ENCODE results near the gene P2RX1. TPM values are rescaled to one million over a fixed set of nuclear protein-coding genes. Genes with fewer than 3 reads are reported as not detected.

Gene P2RX1
- 0.09 TPM in 1 of 2 replicates, not detected in the other for total RNA-seq (2021)
- long read RNA-seq = 0 reads

DNA sequence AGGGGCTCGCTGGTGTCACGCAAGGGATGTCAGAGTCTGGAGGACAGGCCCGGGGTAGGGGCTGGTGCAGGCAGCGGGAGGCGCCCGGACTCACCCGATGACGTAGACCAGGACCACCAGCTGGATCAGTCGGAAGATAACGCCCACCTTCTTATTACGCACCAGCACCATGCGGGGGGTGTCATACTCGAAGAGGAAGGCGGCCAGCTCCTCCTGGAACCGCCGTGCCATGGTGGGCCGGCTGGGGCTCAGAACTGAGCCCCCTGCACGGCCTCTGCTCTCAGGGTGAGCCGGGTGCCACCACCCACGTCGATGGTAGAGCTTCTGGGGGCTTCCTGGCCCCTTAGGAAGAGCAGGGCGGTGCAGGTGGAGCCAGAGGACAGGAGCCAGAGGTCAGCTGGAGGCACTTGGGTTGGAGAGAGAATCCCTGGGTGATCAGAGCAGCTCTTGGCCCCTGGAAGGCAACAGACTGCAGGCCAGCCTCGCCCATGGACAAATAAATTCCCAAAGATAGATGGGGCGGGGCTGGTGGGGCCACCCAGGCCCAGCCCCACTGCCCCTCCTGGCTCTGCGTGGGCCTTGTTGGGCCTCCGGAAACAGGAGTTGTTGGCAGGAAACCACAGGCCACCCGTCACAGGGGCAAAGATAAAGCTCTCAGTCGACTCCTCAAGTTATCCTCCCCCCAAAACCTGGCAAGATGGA is at the start of gene P2RX1:
Gene P2RX1 (minus strand): TSS at position 471 of the 702 bp plus-strand sequence. CDS start 240 bp downstream, at position 231.
- Histone ChIP-seq H3K4me1 (ENCODE audit: insufficient read depth, low read length) (no peaks in the 10 kb centered on the region), H3K23me2 (ENCODE audit: insufficient read length, low read depth, low read length, poor library complexity, severe bottlenecking) (no peaks in the 10 kb centered on the region), H3K27me3 (ENCODE audit: insufficient read depth, low read length) (no peaks in the 10 kb centered on the region), H2BK12ac (ENCODE audit: insufficient read length, low read depth, low read length) (no peak within 1 kb of the TSS), H4K20me1 (ENCODE audit: control insufficient read depth, insufficient read depth, insufficient read length) (no peaks in the 10 kb centered on the region), H2AK5ac (ENCODE audit: insufficient read length, low read length) (no peak within 1 kb of the TSS), H2BK5ac (ENCODE audit: insufficient read length, low read length) (no peak within 1 kb of the TSS), H3K18ac (ENCODE audit: insufficient read length, low read depth, low read length) (no peak within 1 kb of the TSS), H3K27ac (ENCODE audit: insufficient read length, low read depth, low read length) (no peak within 1 kb of the TSS), H3K9me3 (ENCODE audit: control insufficient read depth, low read depth, low read length) (no peaks in the 10 kb centered on the region), H3K4ac (ENCODE audit: low read depth, low read length) (no peak within 1 kb of the TSS), H3K79me1 (ENCODE audit: insufficient read depth, low read depth, low read length, poor library complexity, severe bottlenecking) (no peaks in the 10 kb centered on the region), H2BK120ac (ENCODE audit: low read depth, low read length, poor library complexity, severe bottlenecking) (no peak within 1 kb of the TSS), H3K79me2 (ENCODE audit: insufficient read depth, low read length) (no peaks in the 10 kb centered on the region), H3K14ac (ENCODE audit: insufficient read depth, low read length) (no peak within 1 kb of the TSS; the same call in 1 of the 2 replicates), H3K9ac (ENCODE audit: extremely low read depth, insufficient read length, low read length) (no peak within 1 kb of the TSS), H2BK15ac (ENCODE audit: low read depth, low read length) (no peak within 1 kb of the TSS), H4K91ac (ENCODE audit: insufficient read length, low read depth, low read length) (no peak within 1 kb of the TSS), H3K56ac (ENCODE audit: insufficient read length, low read depth, low read length) (no peak within 1 kb of the TSS), H4K8ac (replicated peaks; ENCODE audit: insufficient read length, low read depth, low read length) (no peak within 1 kb of the TSS), H3K4me2 (ENCODE audit: insufficient read depth, insufficient read length, low read length) (no peak within 1 kb of the TSS), H3K23ac (ENCODE audit: insufficient read length, low read depth, low read length) (no peak within 1 kb of the TSS), H2BK20ac (ENCODE audit: low read depth, low read length, poor library complexity, severe bottlenecking) (no peak within 1 kb of the TSS), H3T11ph (ENCODE audit: low read length) (no peak within 1 kb of the TSS), H4K5ac (ENCODE audit: insufficient read length, low read depth, low read length) (no peak within 1 kb of the TSS), H2AFZ (ENCODE audit: low read length) (no peak within 1 kb of the TSS)
- Mint-ChIP-seq H3K9me3 (peaks cover 0 to 3% of the 10 kb centered on the region in 2 experiments; a peak in 2 of 5 replicates), H3K36me3 (ENCODE audit: insufficient read depth in 1 of 3, low read depth in 3 of 3) (no peaks in the 10 kb centered on the region), H3K27ac (no peak within 1 kb of the TSS; a peak in 1 of 7 replicates), H3K27me3 (ENCODE audit: low read depth) (peaks cover 4% of the 10 kb centered on the region; the same call in 1 of the 2 replicates), H3K4me1 (peaks cover 4 to 15% of the 10 kb centered on the region in 2 experiments; a peak in 3 of 4 replicates), H3K4me3 (no peak within 1 kb of the TSS; a peak in 1 of 5 replicates)
- WGBS (ENCODE audit: extremely low coverage, insufficient read length, low lambda C conversion rate) = no CpG with 5 or more reads among the region's 28 CpGs
- TF ChIP-seq, protein P1, sequence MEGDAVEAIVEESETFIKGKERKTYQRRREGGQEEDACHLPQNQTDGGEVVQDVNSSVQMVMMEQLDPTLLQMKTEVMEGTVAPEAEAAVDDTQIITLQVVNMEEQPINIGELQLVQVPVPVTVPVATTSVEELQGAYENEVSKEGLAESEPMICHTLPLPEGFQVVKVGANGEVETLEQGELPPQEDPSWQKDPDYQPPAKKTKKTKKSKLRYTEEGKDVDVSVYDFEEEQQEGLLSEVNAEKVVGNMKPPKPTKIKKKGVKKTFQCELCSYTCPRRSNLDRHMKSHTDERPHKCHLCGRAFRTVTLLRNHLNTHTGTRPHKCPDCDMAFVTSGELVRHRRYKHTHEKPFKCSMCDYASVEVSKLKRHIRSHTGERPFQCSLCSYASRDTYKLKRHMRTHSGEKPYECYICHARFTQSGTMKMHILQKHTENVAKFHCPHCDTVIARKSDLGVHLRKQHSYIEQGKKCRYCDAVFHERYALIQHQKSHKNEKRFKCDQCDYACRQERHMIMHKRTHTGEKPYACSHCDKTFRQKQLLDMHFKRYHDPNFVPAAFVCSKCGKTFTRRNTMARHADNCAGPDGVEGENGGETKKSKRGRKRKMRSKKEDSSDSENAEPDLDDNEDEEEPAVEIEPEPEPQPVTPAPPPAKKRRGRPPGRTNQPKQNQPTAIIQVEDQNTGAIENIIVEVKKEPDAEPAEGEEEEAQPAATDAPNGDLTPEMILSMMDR (conservative IDR thresholded peaks at IDR 0.05) = no peak
- DNase-seq = no peak
